ENCODE results near the gene CPSF4L.

The CPSF4L gene

GRCh38 chr17:73283841-73284282, 22.2 kb upstream of the CPSF4L start:
- no peaks in the 10 kb centered on the region for H3K36me3 ChIP-seq (replicated peaks; ENCODE audit: low read depth, low read length)
- H2AFZ ChIP-seq (ENCODE audit: low read depth, low read length), result peak overlapping the region; percentile 36; the same call in 1 of the 2 replicates
- H3K9ac ChIP-seq (ENCODE audit: low read length), result peak overlapping the region; percentile 21; the same call in 1 of the 2 replicates
- H3K9me3 ChIP-seq (ENCODE audit: insufficient read depth, low read length), result no peaks in the 10 kb centered on the region
- peaks cover 27% of the 10 kb centered on the region for H3K4me1 ChIP-seq (ENCODE audit: low read length)
- H3K27me3 ChIP-seq (ENCODE audit: low read depth, low read length), result peaks cover 8% of the 10 kb centered on the region
- peak overlapping the region; percentile 61 for H3K4me2 ChIP-seq (ENCODE audit: low read length)
- TF ChIP-seq CTCF (IDR thresholded peaks at IDR 0.05; ENCODE audit: low read depth, low read length) (no peak), EZH2phosphoT487 (IDR thresholded peaks at IDR 0.05; ENCODE audit: low read depth) (no peak)
- H3K4me3 ChIP-seq (ENCODE audit: low read length), result peak overlapping the region; percentile 14
- no peak overlapping the region for H3K27ac ChIP-seq (ENCODE audit: low read length)
- no peaks in the 10 kb centered on the region for H4K20me1 ChIP-seq (ENCODE audit: insufficient read depth, low read length)
- H3K79me2 ChIP-seq (ENCODE audit: low read length), result no peaks in the 10 kb centered on the region

- Histone ChIP-seq H3K4me3 (ENCODE audit: low read length) (peak overlapping the region; percentile 14; the same call in 1 of the 2 replicates), H3K4me2 (ENCODE audit: low read length) (peak overlapping the region; percentile 61), H3K27ac (ENCODE audit: low read length) (no peak overlapping the region), H3K9me3 (ENCODE audit: insufficient read depth, low read length) (no peaks in the 10 kb centered on the region), H3K4me1 (ENCODE audit: low read length) (peaks cover 27% of the 10 kb centered on the region), H3K79me2 (ENCODE audit: low read length) (no peaks in the 10 kb centered on the region), H3K27me3 (ENCODE audit: low read depth, low read length) (peaks cover 13% of the 10 kb centered on the region), H3K36me3 (replicated peaks; ENCODE audit: low read depth, low read length) (no peaks in the 10 kb centered on the region), H4K20me1 (ENCODE audit: insufficient read depth, low read length) (no peaks in the 10 kb centered on the region), H3K9ac (ENCODE audit: low read length) (peak overlapping the region; percentile 21; the same call in 1 of the 2 replicates), H2AFZ (ENCODE audit: low read depth, low read length) (peak overlapping the region; percentile 36; the same call in 1 of the 2 replicates)
- TF ChIP-seq EZH2phosphoT487 (IDR thresholded peaks at IDR 0.05; ENCODE audit: low read depth), result no peak
- no peak for TF ChIP-seq CTCF (IDR thresholded peaks at IDR 0.05; ENCODE audit: low read depth, low read length)
Observed at GRCh38 chr17:73283250-73283649, 21.6 kb upstream of the CPSF4L start.

GRCh38 chr17:73282629-73283028, 20.9 kb upstream of the CPSF4L start:
- Histone ChIP-seq H3K27me3 (ENCODE audit: low read depth, low read length) (peaks cover 10% of the 10 kb centered on the region), H3K79me2 (ENCODE audit: low read length) (no peaks in the 10 kb centered on the region), H3K27ac (ENCODE audit: low read length) (no peak overlapping the region), H3K4me3 (ENCODE audit: low read length) (no peak overlapping the region), H3K9ac (ENCODE audit: low read length) (no peak overlapping the region), H3K36me3 (replicated peaks; ENCODE audit: low read depth, low read length) (no peaks in the 10 kb centered on the region), H2AFZ (ENCODE audit: low read depth, low read length) (no peak overlapping the region), H3K9me3 (ENCODE audit: insufficient read depth, low read length) (no peaks in the 10 kb centered on the region), H3K4me2 (ENCODE audit: low read length) (peak overlapping the region; percentile 47; the same call in 1 of the 2 replicates), H4K20me1 (ENCODE audit: insufficient read depth, low read length) (no peaks in the 10 kb centered on the region), H3K4me1 (ENCODE audit: low read length) (peaks cover 27% of the 10 kb centered on the region)
- no peak for TF ChIP-seq CTCF (IDR thresholded peaks at IDR 0.05; ENCODE audit: low read depth, low read length)
- TF ChIP-seq EZH2phosphoT487 (IDR thresholded peaks at IDR 0.05; ENCODE audit: low read depth), result no peak

- Histone ChIP-seq H3K9me3 (ENCODE audit: insufficient read depth, low read length) (no peaks in the 10 kb centered on the region), H2AFZ (ENCODE audit: low read depth, low read length) (no peak overlapping the region), H4K20me1 (ENCODE audit: insufficient read depth, low read length) (no peaks in the 10 kb centered on the region), H3K4me3 (ENCODE audit: low read length) (0 out of 2 replicates have a peak overlapping the region, but pooled peaks have one; percentile 15), H3K4me1 (ENCODE audit: low read length) (peaks cover 27% of the 10 kb centered on the region), H3K9ac (ENCODE audit: low read length) (no peak overlapping the region), H3K79me2 (ENCODE audit: low read length) (no peaks in the 10 kb centered on the region), H3K27ac (ENCODE audit: low read length) (no peak overlapping the region), H3K27me3 (ENCODE audit: low read depth, low read length) (peaks cover 10% of the 10 kb centered on the region), H3K36me3 (replicated peaks; ENCODE audit: low read depth, low read length) (no peaks in the 10 kb centered on the region), H3K4me2 (ENCODE audit: low read length) (peak overlapping the region; percentile 47)
- no peak for TF ChIP-seq CTCF (IDR thresholded peaks at IDR 0.05; ENCODE audit: low read depth, low read length)
- no peak for TF ChIP-seq EZH2phosphoT487 (IDR thresholded peaks at IDR 0.05; ENCODE audit: low read depth)
Observed at GRCh38 chr17:73281928-73282327, 20.2 kb upstream of the CPSF4L start.

Measured in OCI-LY3 (cell line).